Lower leg skin (tissue), 3 donors: ENCODE measurements around the gene ERBB2.
"Not testable (repeated sequence)": the region's sequence is repeated elsewhere in the genome, so short reads cannot be mapped to it uniquely, and the experiment has no call there.

Experiments used
- CTCF ChIP-seq, 3 donors: fragments of 450-650 bp; IDR thresholded peaks; one replicate each; pipeline ENCODE4 v1.5.1; 2016; ENCODE audit warnings: antibody characterized with exemption in 3 of 3, mild to moderate bottlenecking in 3 of 3, moderate library complexity in 2 of 3
- POLR2A ChIP-seq, 2 donors: fragments of 450-650 bp; IDR thresholded peaks; one replicate each; pipeline ENCODE4 v1.6.1; 2016 to 2017; ENCODE audit warnings: antibody characterized with exemption in 2 of 2, mild to moderate bottlenecking in 1 of 2, moderate library complexity in 1 of 2

GRCh38 chr17:39711071-39711470 is 11.2 kb downstream of the ERBB2 start:
- not testable (repeated sequence) for TF ChIP-seq POLR2A, CTCF (IDR thresholded peaks at IDR 0.05)
